ENCODE data around the gene LAYN. TPM values are rescaled to one million over a fixed set of nuclear protein-coding genes. Genes with fewer than 3 reads are reported as not detected.

LAYN gene
- total and polyA plus RNA-seq, 2 of the 13 experiments (the other 11 are each of a cell fraction or from before 2014, with no cell fraction given): 0.17 TPM; not detected in 1

- TF ChIP-seq SNAPC2 (CRISPR knock-in tag; IDR thresholded peaks at IDR 0.05): 0 out of 2 replicates have a peak, but pooled peaks have one; percentile 35
- TF ChIP-seq CENPT (CRISPR knock-in tag; IDR thresholded peaks at IDR 0.05; ENCODE audit: low read depth): no peak
- peak; percentile 96 for TF ChIP-seq ZMYM4 (CRISPR knock-in tag; IDR thresholded peaks at IDR 0.05)
- TF ChIP-seq E2F1 (CRISPR knock-in tag; IDR thresholded peaks at IDR 0.05): peak; percentile 96
- peak; percentile 57; the same call in 1 of the 2 replicates for TF ChIP-seq ZKSCAN8 (CRISPR knock-in tag; IDR thresholded peaks at IDR 0.05; ENCODE audit: borderline replicate concordance)
- TF ChIP-seq ZNF547 (CRISPR knock-in tag; IDR thresholded peaks at IDR 0.05): no peak; the same call in 1 of the 2 replicates
- no peak for TF ChIP-seq SRF (IDR thresholded peaks at IDR 0.05; ENCODE audit: low read depth, low read length)
- TF ChIP-seq ZNF691 (CRISPR knock-in tag; IDR thresholded peaks at IDR 0.05; ENCODE audit: borderline replicate concordance, low read depth): peak; percentile 71; the same call in 1 of the 2 replicates
- peak; percentile 72 for TF ChIP-seq ARNT2 (CRISPR knock-in tag; IDR thresholded peaks at IDR 0.05; ENCODE audit: low read depth)
- TF ChIP-seq ATAD3A (CRISPR knock-in tag; IDR thresholded peaks at IDR 0.05): no peak
- peak; percentile 57; the same call in 1 of the 2 replicates for TF ChIP-seq HOXD1 (CRISPR knock-in tag; IDR thresholded peaks at IDR 0.05)
- no peak for TF ChIP-seq ZNF234 (CRISPR knock-in tag; conservative IDR thresholded peaks at IDR 0.05)
- TF ChIP-seq CHD2 (IDR thresholded peaks at IDR 0.05; ENCODE audit: low read depth, low read length): no peak
- TF ChIP-seq JDP2 (CRISPR knock-in tag; IDR thresholded peaks at IDR 0.05; ENCODE audit: borderline replicate concordance): no peak
- TF ChIP-seq GLMP (CRISPR knock-in tag; IDR thresholded peaks at IDR 0.05; ENCODE audit: borderline replicate concordance): no peak
- TF ChIP-seq ZNF17 (CRISPR knock-in tag; IDR thresholded peaks at IDR 0.05): no peak
- TF ChIP-seq ZNF512 (CRISPR knock-in tag; IDR thresholded peaks at IDR 0.05): no peak; the same call in 1 of the 2 replicates
- no peak for TF ChIP-seq U2AF2 (IDR thresholded peaks at IDR 0.05; ENCODE audit: low read depth, low read length)
- TF ChIP-seq CSRNP1 (CRISPR knock-in tag; IDR thresholded peaks at IDR 0.05): peak; percentile 96
- no peak for TF ChIP-seq ZNF503 (CRISPR knock-in tag; IDR thresholded peaks at IDR 0.05)
Observed at GRCh38 chr11:111601979-111602864, 61.7 kb downstream of the LAYN start, which contains the start of gene SIK2 (continued).
